ENCODE data around the gene HTR3B.
"Not testable (repeated sequence)": the region's sequence is repeated elsewhere in the genome, so short reads cannot be mapped to it uniquely, and the experiment has no call there.

DNA sequence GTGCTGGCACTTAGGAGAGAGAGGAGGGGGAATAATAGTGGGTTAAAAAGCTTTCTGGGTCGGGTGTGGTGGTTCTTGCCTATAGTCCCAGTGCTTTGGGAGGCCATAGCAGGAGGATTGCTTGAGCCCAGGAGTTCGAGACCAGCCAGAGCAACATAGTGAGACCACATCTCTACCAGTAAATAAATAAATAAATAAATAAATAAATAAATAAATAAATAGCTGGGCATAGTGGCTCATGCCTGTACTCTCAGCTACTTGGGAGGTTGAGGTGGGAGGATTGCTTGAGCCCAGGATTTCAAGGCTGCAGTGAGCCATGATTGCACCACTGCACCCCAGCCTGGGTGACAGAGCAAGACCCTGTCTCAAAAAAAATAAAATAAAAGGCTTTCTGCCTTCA, 41.6 kb downstream of the HTR3B start:
- TF ChIP-seq POLR2A, CTCF (IDR thresholded peaks at IDR 0.05): not testable (repeated sequence)

Measured in Peyer's patch (tissue), 4 donors.